ENCODE results near the gene KLK7.

The KLK7 gene

DNA sequence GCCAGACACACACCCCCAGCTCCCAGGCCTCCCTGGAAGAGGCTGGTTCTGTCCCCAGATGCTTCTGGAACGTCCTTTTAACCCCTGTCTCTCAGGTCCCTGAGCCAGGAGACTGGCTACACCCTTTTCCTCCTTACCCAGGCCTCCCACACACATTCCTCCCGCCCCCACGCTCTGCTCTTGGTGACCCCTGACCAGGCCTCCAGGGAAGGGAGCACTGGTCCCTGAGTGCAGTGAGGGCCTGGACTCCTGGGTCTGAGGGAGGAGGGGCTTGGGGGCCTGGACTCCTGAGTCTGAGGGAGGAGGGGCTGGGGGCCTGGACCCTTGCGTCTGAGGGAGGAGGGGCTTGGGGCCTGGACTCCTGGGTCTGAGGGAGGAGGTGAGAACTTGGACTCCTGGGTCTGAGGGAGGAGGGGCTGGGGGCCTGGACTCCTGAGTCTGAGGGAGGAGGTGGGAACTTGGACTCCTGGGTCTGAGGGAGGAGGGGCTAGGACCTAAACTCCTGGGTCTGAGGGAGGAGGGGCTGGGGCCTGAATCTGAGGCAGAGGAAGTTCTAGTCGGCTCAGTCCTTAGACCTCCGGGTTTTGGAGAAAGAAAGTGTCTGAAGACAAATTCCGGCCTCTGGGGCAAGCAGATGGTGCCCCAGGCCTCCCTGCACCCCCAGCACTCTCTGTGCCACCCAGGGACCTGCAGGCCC lies 14.9 kb downstream of the KLK7 start:
- TF ChIP-seq TCF4 (CRISPR knock-in tag; IDR thresholded peaks at IDR 0.05; ENCODE audit: borderline replicate concordance): no peak
- no peak for TF ChIP-seq ZNF70 (CRISPR knock-in tag; IDR thresholded peaks at IDR 0.05)
- no peak for TF ChIP-seq GLIS3 (CRISPR knock-in tag; IDR thresholded peaks at IDR 0.05)
- no peak for TF ChIP-seq ZFP30 (CRISPR knock-in tag; IDR thresholded peaks at IDR 0.05)
- no peak for TF ChIP-seq OSR1 (CRISPR knock-in tag; IDR thresholded peaks at IDR 0.05)
- TF ChIP-seq, protein P1, sequence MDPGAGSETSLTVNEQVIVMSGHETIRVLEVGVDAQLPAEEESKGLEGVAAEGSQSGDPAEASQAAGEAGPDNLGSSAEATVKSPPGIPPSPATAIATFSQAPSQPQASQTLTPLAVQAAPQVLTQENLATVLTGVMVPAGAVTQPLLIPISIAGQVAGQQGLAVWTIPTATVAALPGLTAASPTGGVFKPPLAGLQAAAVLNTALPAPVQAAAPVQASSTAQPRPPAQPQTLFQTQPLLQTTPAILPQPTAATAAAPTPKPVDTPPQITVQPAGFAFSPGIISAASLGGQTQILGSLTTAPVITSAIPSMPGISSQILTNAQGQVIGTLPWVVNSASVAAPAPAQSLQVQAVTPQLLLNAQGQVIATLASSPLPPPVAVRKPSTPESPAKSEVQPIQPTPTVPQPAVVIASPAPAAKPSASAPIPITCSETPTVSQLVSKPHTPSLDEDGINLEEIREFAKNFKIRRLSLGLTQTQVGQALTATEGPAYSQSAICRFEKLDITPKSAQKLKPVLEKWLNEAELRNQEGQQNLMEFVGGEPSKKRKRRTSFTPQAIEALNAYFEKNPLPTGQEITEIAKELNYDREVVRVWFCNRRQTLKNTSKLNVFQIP (CRISPR knock-in tag; IDR thresholded peaks at IDR 0.05; ENCODE audit: borderline replicate concordance, low read depth): no peak
- TF ChIP-seq, protein P2, sequence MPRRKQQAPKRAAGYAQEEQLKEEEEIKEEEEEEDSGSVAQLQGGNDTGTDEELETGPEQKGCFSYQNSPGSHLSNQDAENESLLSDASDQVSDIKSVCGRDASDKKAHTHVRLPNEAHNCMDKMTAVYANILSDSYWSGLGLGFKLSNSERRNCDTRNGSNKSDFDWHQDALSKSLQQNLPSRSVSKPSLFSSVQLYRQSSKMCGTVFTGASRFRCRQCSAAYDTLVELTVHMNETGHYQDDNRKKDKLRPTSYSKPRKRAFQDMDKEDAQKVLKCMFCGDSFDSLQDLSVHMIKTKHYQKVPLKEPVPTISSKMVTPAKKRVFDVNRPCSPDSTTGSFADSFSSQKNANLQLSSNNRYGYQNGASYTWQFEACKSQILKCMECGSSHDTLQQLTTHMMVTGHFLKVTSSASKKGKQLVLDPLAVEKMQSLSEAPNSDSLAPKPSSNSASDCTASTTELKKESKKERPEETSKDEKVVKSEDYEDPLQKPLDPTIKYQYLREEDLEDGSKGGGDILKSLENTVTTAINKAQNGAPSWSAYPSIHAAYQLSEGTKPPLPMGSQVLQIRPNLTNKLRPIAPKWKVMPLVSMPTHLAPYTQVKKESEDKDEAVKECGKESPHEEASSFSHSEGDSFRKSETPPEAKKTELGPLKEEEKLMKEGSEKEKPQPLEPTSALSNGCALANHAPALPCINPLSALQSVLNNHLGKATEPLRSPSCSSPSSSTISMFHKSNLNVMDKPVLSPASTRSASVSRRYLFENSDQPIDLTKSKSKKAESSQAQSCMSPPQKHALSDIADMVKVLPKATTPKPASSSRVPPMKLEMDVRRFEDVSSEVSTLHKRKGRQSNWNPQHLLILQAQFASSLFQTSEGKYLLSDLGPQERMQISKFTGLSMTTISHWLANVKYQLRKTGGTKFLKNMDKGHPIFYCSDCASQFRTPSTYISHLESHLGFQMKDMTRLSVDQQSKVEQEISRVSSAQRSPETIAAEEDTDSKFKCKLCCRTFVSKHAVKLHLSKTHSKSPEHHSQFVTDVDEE (CRISPR knock-in tag; IDR thresholded peaks at IDR 0.05): no peak
- no peak for TF ChIP-seq ZNF565 (CRISPR knock-in tag; conservative IDR thresholded peaks at IDR 0.05; ENCODE audit: low read depth)
- no peak for TF ChIP-seq ESRRG (CRISPR knock-in tag; IDR thresholded peaks at IDR 0.05)
- no peak for TF ChIP-seq SNAI2 (CRISPR knock-in tag; IDR thresholded peaks at IDR 0.05)
- TF ChIP-seq, protein P3, sequence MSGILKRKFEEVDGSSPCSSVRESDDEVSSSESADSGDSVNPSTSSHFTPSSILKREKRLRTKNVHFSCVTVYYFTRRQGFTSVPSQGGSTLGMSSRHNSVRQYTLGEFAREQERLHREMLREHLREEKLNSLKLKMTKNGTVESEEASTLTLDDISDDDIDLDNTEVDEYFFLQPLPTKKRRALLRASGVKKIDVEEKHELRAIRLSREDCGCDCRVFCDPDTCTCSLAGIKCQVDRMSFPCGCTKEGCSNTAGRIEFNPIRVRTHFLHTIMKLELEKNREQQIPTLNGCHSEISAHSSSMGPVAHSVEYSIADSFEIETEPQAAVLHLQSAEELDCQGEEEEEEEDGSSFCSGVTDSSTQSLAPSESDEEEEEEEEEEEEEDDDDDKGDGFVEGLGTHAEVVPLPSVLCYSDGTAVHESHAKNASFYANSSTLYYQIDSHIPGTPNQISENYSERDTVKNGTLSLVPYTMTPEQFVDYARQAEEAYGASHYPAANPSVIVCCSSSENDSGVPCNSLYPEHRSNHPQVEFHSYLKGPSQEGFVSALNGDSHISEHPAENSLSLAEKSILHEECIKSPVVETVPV (CRISPR knock-in tag; IDR thresholded peaks at IDR 0.05): no peak
- no peak for TF ChIP-seq ZC3H10 (CRISPR knock-in tag; IDR thresholded peaks at IDR 0.05)
- no peak for TF ChIP-seq ISL1 (CRISPR knock-in tag; IDR thresholded peaks at IDR 0.05)
- no peak; the same call in 2 of the 3 replicates for ATAC-seq

DNA sequence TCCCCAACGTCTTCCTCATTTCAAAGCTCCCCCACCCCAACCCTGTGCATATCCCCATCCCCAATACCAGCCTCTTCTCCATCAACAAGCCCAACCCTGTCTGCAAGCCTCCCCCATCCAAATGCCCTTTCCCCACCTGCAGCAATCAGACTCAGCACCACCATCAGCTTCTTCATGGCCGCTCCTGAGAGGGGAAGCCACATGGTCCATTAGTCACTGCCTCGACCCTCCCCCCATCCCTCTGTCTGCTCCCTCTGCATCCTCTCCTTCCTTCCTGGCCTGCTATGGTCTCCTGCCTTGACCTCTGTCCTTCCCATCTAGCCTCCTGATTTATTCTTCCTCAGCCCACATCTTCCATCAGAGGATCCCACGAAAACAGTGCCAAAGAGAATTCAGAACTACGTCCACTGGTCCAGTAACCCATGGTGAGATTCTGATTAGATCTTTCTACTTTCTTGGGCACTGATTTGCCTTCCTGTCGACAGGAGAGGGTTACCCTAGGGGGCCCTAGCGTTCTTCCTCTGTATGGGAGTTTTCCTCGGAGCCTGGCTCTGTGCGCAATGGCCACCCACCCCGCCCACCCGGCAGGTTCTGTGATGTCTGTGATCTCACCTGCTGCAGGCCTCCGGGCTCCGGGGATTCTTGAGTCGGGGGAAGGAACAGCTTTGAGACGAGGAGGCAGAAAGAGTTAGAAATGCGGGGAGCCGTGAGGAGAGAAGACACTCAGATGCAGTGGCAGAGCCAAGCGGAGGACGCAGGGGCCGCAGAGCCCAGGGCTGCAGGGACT lies 15.6 kb downstream of the KLK7 start:
- TF ChIP-seq, protein P3 (CRISPR knock-in tag; IDR thresholded peaks at IDR 0.05): no peak
- TF ChIP-seq PPARA (CRISPR knock-in tag; IDR thresholded peaks at IDR 0.05; ENCODE audit: borderline replicate concordance): no peak
- TF ChIP-seq TOX (CRISPR knock-in tag; IDR thresholded peaks at IDR 0.05; ENCODE audit: borderline replicate concordance): no peak
- TF ChIP-seq, protein P4, sequence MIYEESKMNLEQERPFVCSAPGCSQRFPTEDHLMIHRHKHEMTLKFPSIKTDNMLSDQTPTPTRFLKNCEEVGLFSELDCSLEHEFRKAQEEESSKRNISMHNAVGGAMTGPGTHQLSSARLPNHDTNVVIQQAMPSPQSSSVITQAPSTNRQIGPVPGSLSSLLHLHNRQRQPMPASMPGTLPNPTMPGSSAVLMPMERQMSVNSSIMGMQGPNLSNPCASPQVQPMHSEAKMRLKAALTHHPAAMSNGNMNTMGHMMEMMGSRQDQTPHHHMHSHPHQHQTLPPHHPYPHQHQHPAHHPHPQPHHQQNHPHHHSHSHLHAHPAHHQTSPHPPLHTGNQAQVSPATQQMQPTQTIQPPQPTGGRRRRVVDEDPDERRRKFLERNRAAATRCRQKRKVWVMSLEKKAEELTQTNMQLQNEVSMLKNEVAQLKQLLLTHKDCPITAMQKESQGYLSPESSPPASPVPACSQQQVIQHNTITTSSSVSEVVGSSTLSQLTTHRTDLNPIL (CRISPR knock-in tag; IDR thresholded peaks at IDR 0.05; ENCODE audit: low read depth): no peak
- no peak for TF ChIP-seq GLIS3 (CRISPR knock-in tag; IDR thresholded peaks at IDR 0.05)
- no peak for TF ChIP-seq ISL1 (CRISPR knock-in tag; IDR thresholded peaks at IDR 0.05)
- no peak for TF ChIP-seq ZFP3 (CRISPR knock-in tag; IDR thresholded peaks at IDR 0.05)
- TF ChIP-seq, protein P2 (CRISPR knock-in tag; IDR thresholded peaks at IDR 0.05): no peak
- no peak for TF ChIP-seq ZNF70 (CRISPR knock-in tag; IDR thresholded peaks at IDR 0.05)
- TF ChIP-seq ARNTL (CRISPR knock-in tag; IDR thresholded peaks at IDR 0.05; ENCODE audit: borderline replicate concordance, low read depth): no peak
- no peak for TF ChIP-seq ZNF8 (CRISPR knock-in tag; IDR thresholded peaks at IDR 0.05)
- TF ChIP-seq SNAI2 (CRISPR knock-in tag; IDR thresholded peaks at IDR 0.05): no peak
- TF ChIP-seq CSDC2 (CRISPR knock-in tag; IDR thresholded peaks at IDR 0.05): no peak
- no peak for TF ChIP-seq BACH2 (CRISPR knock-in tag; IDR thresholded peaks at IDR 0.05; ENCODE audit: borderline replicate concordance)
- TF ChIP-seq ZC3H10 (CRISPR knock-in tag; IDR thresholded peaks at IDR 0.05): no peak
- ATAC-seq: no peak
